Sigmoid colon (tissue), 7 donors: ENCODE measurements around the gene SPAST. TPM values are rescaled to one million over a fixed set of nuclear protein-coding genes. Genes with fewer than 3 reads are reported as not detected.
"Not testable (repeated sequence)": the region's sequence is repeated elsewhere in the genome, so short reads cannot be mapped to it uniquely, and the experiment has no call there.

ENCODE experiments used
- DNase-seq: peaks from one replicate; pipeline ENCODE4 v3.0.0-alpha.2; 2019
- H3K27ac ChIP-seq, 4 donors: fragments of 200-600 bp; sonication (generic); one replicate each; pipeline ENCODE4 v1.5.1; 2016 to 2019; ENCODE audit warnings: mild to moderate bottlenecking in 1 of 4
- H3K27me3 ChIP-seq, 3 donors: fragments of 200-600 bp; sonication (generic); one replicate each; pipeline ENCODE4 v1.5.1; 2019; ENCODE audit warnings: mild to moderate bottlenecking in 1 of 3
- H3K36me3 ChIP-seq, 4 donors: fragments of 200-600 bp; sonication (generic); one replicate each; pipeline ENCODE4 v1.5.1; 2016 to 2019
- H3K4me1 ChIP-seq, 4 donors: fragments of 200-600 bp; sonication (generic); one replicate each; pipeline ENCODE4 v1.5.1; 2017 to 2019
- H3K4me3 ChIP-seq, 4 donors: fragments of 200-600 bp; sonication (generic); one replicate each; pipeline ENCODE4 v1.5.1; 2017 to 2019; ENCODE audit warnings: mild to moderate bottlenecking in 2 of 4, moderate library complexity in 1 of 4
- H3K9me3 ChIP-seq, 4 donors: fragments of 200-600 bp in 3 of 4; sonication (generic) in 3 of 4; one replicate each; pipeline versions ENCODE4 v1.5.1 to v1.6.1; 2013 to 2019
- EP300 ChIP-seq, 4 donors: sonication (generic); formaldehyde crosslinking; IDR thresholded peaks; one replicate each; pipeline ENCODE4 v1.6.1; 2017; ENCODE audit warnings: antibody characterized with exemption in 4 of 4
- POLR2A ChIP-seq, 2 donors: fragments of 450-650 bp; IDR thresholded peaks; one replicate each; pipeline ENCODE4 v1.6.1; 2016; ENCODE audit warnings: antibody characterized with exemption in 2 of 2, mild to moderate bottlenecking in 2 of 2, moderate library complexity in 2 of 2
- POLR2AphosphoS5 ChIP-seq, 4 donors: sonication (generic); formaldehyde crosslinking; IDR thresholded peaks; one replicate each; pipeline ENCODE4 v1.6.1; 2017; ENCODE audit warnings: antibody characterized with exemption in 4 of 4
- WGBS, 2 donors: extraction: QIAGEN DNeasy Blood & Tissue Kit; methylation state at CpG; one replicate each; pipeline ENCODE4 v1.1.7; 2013; 5-methylcytosine and 5-hydroxymethylcytosine counted together
- intact Hi-C: fragments of 100-400 bp; cut with DNase I; formaldehyde crosslinking; loops from one replicate; pipeline ENCODE4 v1.15.1; 2023
- polyA plus RNA-seq, 3 donors: library from polyadenylated mRNA; stranded (reverse); fragments of 200-250 nt; gene quantifications; one replicate each; pipeline ENCODE4 v1.2.3, GENCODE V29; 2013
- total RNA-seq, 4 donors: library from RNA; depleted of rRNA; stranded (reverse); fragments of >200 nt; gene quantifications; one replicate each; pipeline ENCODE4 v1.1.0, GENCODE V29; 2016
- TF ChIP-seq, protein P1 (sequence below), 4 experiments: fragments of 450-650 bp in 3 of 4; fragments of 200-600 bp in 1 of 4; IDR thresholded peaks; one replicate each; pipeline ENCODE4 v1.5.1; 2016 to 2019; ENCODE audit warnings: antibody characterized with exemption in 4 of 4, mild to moderate bottlenecking in 3 of 4, moderate library complexity in 2 of 4
- donor health status: healthy with polysubstance abuse.
- donor health status: Bipolar disorder and iron deficiency.
- donor health status: healthy.

SPAST gene
- total and polyA plus RNA-seq, 7 donors, result 4.6 to 24.2 (median 12.2) TPM

DNA sequence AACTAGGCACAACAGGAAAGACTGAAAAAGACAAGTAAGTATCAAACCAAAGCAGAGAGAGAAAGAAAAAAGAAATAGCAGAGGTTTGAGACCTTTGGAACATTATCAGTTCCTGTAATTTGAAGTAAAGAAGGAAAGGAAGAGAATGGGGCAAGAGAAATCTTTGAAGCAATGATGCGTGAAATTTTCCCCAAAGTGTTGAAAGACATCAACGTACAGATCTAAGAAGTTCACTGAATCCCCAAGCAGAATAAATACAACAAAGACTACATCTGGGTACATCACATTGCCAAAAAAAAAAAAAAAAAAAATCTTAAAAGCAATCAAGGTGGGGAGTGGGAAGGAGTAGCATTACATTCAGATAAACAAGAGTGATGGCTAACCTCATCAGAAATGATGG is 96.3 kb downstream of the SPAST start:
- Histone ChIP-seq H3K27me3 (no peaks in the 10 kb centered on the region), H3K9me3 (no peaks in the 10 kb centered on the region), H3K4me3 (no peak overlapping the region), H3K36me3 (peaks cover 0 to 16% (median 0%) of the 10 kb centered on the region in 4 donors), H3K27ac (no peak overlapping the region), H3K4me1 (peaks cover 0 to 5% (median 2%) of the 10 kb centered on the region in 4 donors)
- intact Hi-C loops, result no loop called here
- TF ChIP-seq, protein P1, sequence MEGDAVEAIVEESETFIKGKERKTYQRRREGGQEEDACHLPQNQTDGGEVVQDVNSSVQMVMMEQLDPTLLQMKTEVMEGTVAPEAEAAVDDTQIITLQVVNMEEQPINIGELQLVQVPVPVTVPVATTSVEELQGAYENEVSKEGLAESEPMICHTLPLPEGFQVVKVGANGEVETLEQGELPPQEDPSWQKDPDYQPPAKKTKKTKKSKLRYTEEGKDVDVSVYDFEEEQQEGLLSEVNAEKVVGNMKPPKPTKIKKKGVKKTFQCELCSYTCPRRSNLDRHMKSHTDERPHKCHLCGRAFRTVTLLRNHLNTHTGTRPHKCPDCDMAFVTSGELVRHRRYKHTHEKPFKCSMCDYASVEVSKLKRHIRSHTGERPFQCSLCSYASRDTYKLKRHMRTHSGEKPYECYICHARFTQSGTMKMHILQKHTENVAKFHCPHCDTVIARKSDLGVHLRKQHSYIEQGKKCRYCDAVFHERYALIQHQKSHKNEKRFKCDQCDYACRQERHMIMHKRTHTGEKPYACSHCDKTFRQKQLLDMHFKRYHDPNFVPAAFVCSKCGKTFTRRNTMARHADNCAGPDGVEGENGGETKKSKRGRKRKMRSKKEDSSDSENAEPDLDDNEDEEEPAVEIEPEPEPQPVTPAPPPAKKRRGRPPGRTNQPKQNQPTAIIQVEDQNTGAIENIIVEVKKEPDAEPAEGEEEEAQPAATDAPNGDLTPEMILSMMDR (IDR thresholded peaks at IDR 0.05), result no peak
- TF ChIP-seq POLR2A (IDR thresholded peaks at IDR 0.05) (no peak), EP300 (IDR thresholded peaks at IDR 0.05) (no peak), POLR2AphosphoS5 (IDR thresholded peaks at IDR 0.05) (no peak)
- WGBS, 2 donors, result 86 to 97% methylated on average over 2 of the region's 2 CpGs
- no peak for DNase-seq

DNA sequence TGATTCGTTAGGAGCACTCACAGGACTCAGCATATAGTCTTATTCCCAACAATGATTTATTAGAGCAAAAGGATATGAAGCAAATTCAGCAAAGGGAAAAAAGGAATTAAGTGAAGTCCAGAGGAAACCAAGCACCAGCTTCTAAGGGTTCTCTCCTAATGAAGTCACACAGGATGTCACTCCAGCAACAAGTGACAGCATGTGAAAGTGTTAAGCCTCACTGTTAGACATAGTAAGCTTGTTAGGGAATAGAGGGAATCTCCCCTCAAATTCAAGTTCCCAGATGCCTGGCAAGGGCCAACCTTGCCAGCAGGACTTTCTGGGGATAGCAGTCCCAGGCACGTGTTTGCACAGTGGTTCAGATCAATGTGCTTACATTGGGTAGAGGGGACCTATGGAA is 97.9 kb downstream of the SPAST start:
- DNase-seq, result no peak
- H3K4me1 ChIP-seq, result peaks cover 0 to 8% (median 5%) of the 10 kb centered on the region in 4 donors
- H3K27me3 ChIP-seq, result no peaks in the 10 kb centered on the region
- WGBS, 2 donors, result 51 to 69% methylated on average over 2 of the region's 2 CpGs
- TF ChIP-seq, protein P1 (IDR thresholded peaks at IDR 0.05), result no peak
- TF ChIP-seq POLR2AphosphoS5 (IDR thresholded peaks at IDR 0.05) (no peak), EP300 (IDR thresholded peaks at IDR 0.05) (no peak)
- H3K36me3 ChIP-seq, result peaks cover 0 to 3% (median 0%) of the 10 kb centered on the region in 4 donors
- H3K27ac ChIP-seq, result no peak overlapping the region
- no peak overlapping the region for H3K4me3 ChIP-seq
- intact Hi-C loops, result no loop called here
- no peaks in the 10 kb centered on the region for H3K9me3 ChIP-seq

DNA sequence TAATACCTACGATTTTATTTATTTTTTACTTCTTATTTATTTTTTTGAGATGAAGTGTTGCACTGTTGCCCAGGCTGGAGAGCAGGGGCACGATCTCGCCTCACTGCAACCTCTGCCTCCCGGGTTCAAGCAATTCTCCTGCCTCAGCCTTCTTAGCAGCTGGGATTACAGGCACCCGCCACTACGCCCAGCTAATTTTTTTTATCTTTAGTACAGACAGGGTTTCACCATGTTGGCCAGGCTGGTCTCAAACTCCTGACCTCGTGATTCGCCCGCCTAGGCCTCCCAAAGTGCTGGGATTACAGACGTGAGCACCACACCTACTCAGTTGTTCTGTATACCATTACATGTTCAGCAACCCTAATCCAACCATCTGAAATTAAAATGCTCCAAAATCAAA is 100.9 kb downstream of the SPAST start:
- DNase-seq, H3K9me3 ChIP-seq, H3K36me3 ChIP-seq, H3K27me3 ChIP-seq, H3K4me3 ChIP-seq, H3K27ac ChIP-seq: not testable (repeated sequence)
- whole genome bisulfite sequencing, 2 donors, result 90 to 92% methylated on average over 10 of the region's 10 CpGs
- H3K4me1 ChIP-seq, result peaks cover 0 to 16% (median 13%) of the 10 kb centered on the region in 4 donors
- intact Hi-C loops, result loop anchor here (2.0 kb wide), 1 partner anchor 193 kb away; the partner anchor contains the start of gene BIRC6

DNA sequence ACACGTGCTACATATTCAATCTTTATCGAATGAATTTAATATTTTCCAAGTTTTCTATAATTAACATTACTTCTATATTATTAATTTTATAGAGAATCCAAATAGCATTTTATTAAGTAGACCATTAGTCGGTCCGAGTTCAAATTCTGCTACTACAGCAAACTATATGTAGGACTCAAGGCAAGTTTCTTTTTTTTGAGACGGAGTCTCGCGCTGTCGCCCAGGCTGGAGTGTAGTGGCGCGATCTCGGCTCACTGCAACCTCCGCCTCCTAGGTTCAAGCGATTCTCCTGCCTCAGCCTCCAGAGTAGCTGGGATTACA is 101.6 kb downstream of the SPAST start:
- Histone ChIP-seq H3K27ac (peak overlapping the region; percentile 89 to 93 (median 92)), H3K4me3 (peak overlapping the region; percentile 60 to 87 (median 70)), H3K4me1 (peaks cover 0 to 16% (median 13%) of the 10 kb centered on the region in 4 donors)
- intact Hi-C loops, result loop anchor here (1.0 to 2.0 kb wide), 3 partner anchors 102 to 192 kb away; partner anchors contain the start of genes BIRC6 and SPAST
- not testable (repeated sequence) for DNase-seq, H3K36me3 ChIP-seq, H3K9me3 ChIP-seq, H3K27me3 ChIP-seq
- 6 to 8% methylated on average over 13 of the region's 13 CpGs for WGBS, 2 donors

DNA sequence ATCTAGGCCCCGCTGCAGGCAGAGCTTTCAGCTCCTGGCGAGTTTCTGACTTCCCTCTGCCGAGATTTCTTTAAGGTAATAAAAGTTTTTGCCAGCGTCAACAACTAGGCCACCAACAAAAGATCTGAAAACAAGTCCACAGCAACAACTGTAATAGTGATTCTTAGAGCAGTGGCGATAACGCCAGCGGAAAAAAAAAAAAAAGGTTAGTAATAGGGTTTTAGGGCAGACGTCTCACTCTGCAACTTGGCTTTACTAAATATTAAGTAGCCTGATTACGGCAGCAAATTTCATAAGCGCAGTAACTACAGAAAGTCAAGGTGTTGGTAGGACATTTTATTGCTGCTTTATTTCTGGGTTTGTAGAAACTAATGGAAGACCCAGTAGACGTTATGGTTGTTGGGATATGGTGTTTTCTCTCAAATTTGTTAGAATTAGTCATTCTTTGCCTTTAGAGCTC is 102.8 kb downstream of the SPAST start:
- WGBS, 2 donors, result 2 to 4% methylated on average over 11 of the region's 11 CpGs
- no peaks in the 10 kb centered on the region for H3K27me3 ChIP-seq
- peak overlapping the region; percentile 60 to 87 (median 70) for H3K4me3 ChIP-seq

More for the DNA sequence above, 102.8 kb downstream of the SPAST start:
- TF ChIP-seq, protein P1 (IDR thresholded peaks at IDR 0.05), result no peak
- no peak for TF ChIP-seq EP300 (IDR thresholded peaks at IDR 0.05)
- no peak for TF ChIP-seq POLR2AphosphoS5 (IDR thresholded peaks at IDR 0.05)
- TF ChIP-seq POLR2A (IDR thresholded peaks at IDR 0.05), result no peak
- no peak for DNase-seq
- H3K36me3 ChIP-seq, result no peaks in the 10 kb centered on the region
- intact Hi-C loops, result no loop called here
- peaks cover 0 to 16% (median 13%) of the 10 kb centered on the region in 4 donors for H3K4me1 ChIP-seq
- no peaks in the 10 kb centered on the region for H3K9me3 ChIP-seq
- peak overlapping the region; percentile 89 to 93 (median 92) for H3K27ac ChIP-seq
